PC-3 (cell line): ENCODE data around the gene ACIN1. TPM values are rescaled to one million over a fixed set of nuclear protein-coding genes. Genes with fewer than 3 reads are reported as not detected.

Experiments
- ATAC-seq: fragments of 200-7000 bp; cut with Tn5 transposase; 2 replicates; pipeline ENCODE4 v1.9.1; 2020; ENCODE audit warnings: mild to moderate bottlenecking, moderate library complexity
- BruUV-seq: library from RNA; stranded (reverse); fragments of 400-500 nt; replicated peaks from 2 replicates; lab custom pipeline; 2021; lab: Mats Ljungman, UMichigan
- CTCF ChIA-PET: fragments of 300-600 bp; sonication (Branson Sonifier 250); formaldehyde crosslinking; loops from one replicate; lab custom pipeline; 2022; ENCODE audit warnings: antibody characterized with exemption; lab: Charles Lee
- POLR2A ChIA-PET: fragments of 300-600 bp; sonication (Branson Sonifier 250); formaldehyde crosslinking; loops from one replicate; lab custom pipeline; 2022; ENCODE audit warnings: antibody characterized with exemption; ENCODE audit not compliant: unreplicated experiment; lab: Charles Lee
- DNase-seq: peaks from one replicate; pipeline ENCODE4 v3.0.0-alpha.2; 2015
- H2AFZ ChIP-seq: fragments of 300-600 bp; sonication (generic); 2 replicates; pipeline ENCODE4 v1.6.0; 2016; ENCODE audit warnings: antibody characterized with exemption, low read length
- H3F3A ChIP-seq: fragments of 300-600 bp; sonication (generic); one replicate; pipeline ENCODE4 v1.6.0; 2017; ENCODE audit warnings: antibody characterized with exemption, low read length, control low read depth, mild to moderate bottlenecking; ENCODE audit not compliant: unreplicated experiment
- H3K27ac ChIP-seq: fragments of 300-600 bp; sonication (generic); 2 replicates; pipeline ENCODE4 v1.5.1; 2016; ENCODE audit warnings: mild to moderate bottlenecking, low read length
- H3K27me3 ChIP-seq: fragments of 300-600 bp; sonication (generic); 2 replicates; pipeline ENCODE4 v1.6.1; 2016; ENCODE audit warnings: low read length, mixed read lengths
- H3K36me3 ChIP-seq: fragments of 300-600 bp; sonication (generic); 2 replicates; pipeline ENCODE4 v1.6.1; 2016; ENCODE audit warnings: low read depth, mixed run types, low read length, mixed read lengths
- H3K4me1 ChIP-seq: fragments of 300-600 bp; sonication (generic); 2 replicates; pipeline ENCODE4 v1.5.1; 2016; ENCODE audit warnings: low read length; ENCODE audit not compliant: insufficient read depth
- H3K4me2 ChIP-seq: fragments of 300-600 bp; sonication (generic); 2 replicates; pipeline ENCODE4 v1.6.0; 2016; ENCODE audit warnings: low read length
- H3K4me3 ChIP-seq: fragments of 300-600 bp; sonication (generic); 2 replicates; pipeline ENCODE4 v1.5.1; 2016; ENCODE audit warnings: mild to moderate bottlenecking, low read length, mixed read lengths
- H3K79me2 ChIP-seq: fragments of 300-600 bp; sonication (generic); 2 replicates; pipeline ENCODE4 v1.6.1; 2017; ENCODE audit warnings: low read length, mixed read lengths
- H3K9ac ChIP-seq: fragments of 300-600 bp; sonication (generic); 2 replicates; pipeline ENCODE4 v1.6.0; 2016; ENCODE audit warnings: mild to moderate bottlenecking, low read length
- H3K9me2 ChIP-seq: fragments of 300-600 bp; sonication (generic); replicated peaks from 2 replicates; pipeline ENCODE4 v1.6.1; 2016; ENCODE audit warnings: mixed run types, low read length, mixed read lengths
- H3K9me3 ChIP-seq: fragments of 300-600 bp; sonication (generic); 2 replicates; pipeline ENCODE4 v1.6.1; 2016; ENCODE audit warnings: low read length, mixed read lengths
- H4K20me1 ChIP-seq: fragments of 300-600 bp; sonication (generic); 2 replicates; pipeline ENCODE4 v1.6.1; 2016; ENCODE audit warnings: low read length, mixed read lengths
- EZH2 ChIP-seq: fragments of 300-600 bp; sonication (generic); IDR thresholded peaks from one replicate; pipeline ENCODE4 v1.6.1; 2017; ENCODE audit warnings: antibody characterized with exemption, mild to moderate bottlenecking, low read length; ENCODE audit not compliant: unreplicated experiment
- EZH2phosphoT487 ChIP-seq: fragments of 300-600 bp; sonication (generic); IDR thresholded peaks from 2 replicates; pipeline ENCODE4 v1.6.1; 2018; ENCODE audit warnings: mild to moderate bottlenecking, antibody characterized with exemption, low read length, borderline replicate concordance
- intact Hi-C: fragments of 100-400 bp; cut with micrococcal nuclease; formaldehyde crosslinking; loops from 2 replicates; pipeline ENCODE4 v1.9.0; 2023
- total RNA-seq: library from RNA; depleted of rRNA; stranded (reverse); fragments of >200 nt; gene quantifications from 2 replicates; pipeline ENCODE4 v1.2.3, GENCODE V29; 2014
- TF ChIP-seq, protein P1 (sequence below): fragments of 300-600 bp; sonication (generic); conservative IDR thresholded peaks from 2 replicates; pipeline ENCODE4 v1.5.1; 2017; ENCODE audit warnings: antibody characterized with exemption, low read depth, mild to moderate bottlenecking, low read length

Gene ACIN1
- total RNA-seq, 1 experiment from 2014 or later: 112 TPM

- Histone ChIP-seq H3F3A (no peaks in the 10 kb centered on the region), H3K4me1 (peaks cover 35% of the 10 kb centered on the region), H3K79me2 (no peaks in the 10 kb centered on the region), H3K9me2 (no peaks in the 10 kb centered on the region), H3K4me3 (no peak within 1 kb of the TSS), H3K9me3 (no peaks in the 10 kb centered on the region), H3K27me3 (no peaks in the 10 kb centered on the region), H3K27ac (no peak within 1 kb of the TSS), H2AFZ (no peak within 1 kb of the TSS), H3K9ac (no peak within 1 kb of the TSS), H3K4me2 (no peak within 1 kb of the TSS), H3K36me3 (no peaks in the 10 kb centered on the region), H4K20me1 (no peaks in the 10 kb centered on the region)
- ATAC-seq: no peak
- BruUV-seq: no TSS peak
- CTCF ChIA-PET: no interaction called here
- POLR2A ChIA-PET: no interaction called here
- no peak for DNase-seq
- intact Hi-C loops: no loop called here
- no peak for TF ChIP-seq EZH2
- TF ChIP-seq, protein P1, sequence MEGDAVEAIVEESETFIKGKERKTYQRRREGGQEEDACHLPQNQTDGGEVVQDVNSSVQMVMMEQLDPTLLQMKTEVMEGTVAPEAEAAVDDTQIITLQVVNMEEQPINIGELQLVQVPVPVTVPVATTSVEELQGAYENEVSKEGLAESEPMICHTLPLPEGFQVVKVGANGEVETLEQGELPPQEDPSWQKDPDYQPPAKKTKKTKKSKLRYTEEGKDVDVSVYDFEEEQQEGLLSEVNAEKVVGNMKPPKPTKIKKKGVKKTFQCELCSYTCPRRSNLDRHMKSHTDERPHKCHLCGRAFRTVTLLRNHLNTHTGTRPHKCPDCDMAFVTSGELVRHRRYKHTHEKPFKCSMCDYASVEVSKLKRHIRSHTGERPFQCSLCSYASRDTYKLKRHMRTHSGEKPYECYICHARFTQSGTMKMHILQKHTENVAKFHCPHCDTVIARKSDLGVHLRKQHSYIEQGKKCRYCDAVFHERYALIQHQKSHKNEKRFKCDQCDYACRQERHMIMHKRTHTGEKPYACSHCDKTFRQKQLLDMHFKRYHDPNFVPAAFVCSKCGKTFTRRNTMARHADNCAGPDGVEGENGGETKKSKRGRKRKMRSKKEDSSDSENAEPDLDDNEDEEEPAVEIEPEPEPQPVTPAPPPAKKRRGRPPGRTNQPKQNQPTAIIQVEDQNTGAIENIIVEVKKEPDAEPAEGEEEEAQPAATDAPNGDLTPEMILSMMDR: no peak
- TF ChIP-seq EZH2phosphoT487: no peak
Observed at GRCh38 chr14:23118506-23119362, 23.8 kb upstream of the ACIN1 start, which contains the start of gene CEBPE. CEBPE (minus strand) TSS chr14:23119255; CDS start chr14:23119091, 164 bp downstream.

GRCh38 chr14:23117371-23118020 is 22.6 kb upstream of the ACIN1 start:
- BruUV-seq: no TSS peak
- POLR2A ChIA-PET: no interaction called here
- TF ChIP-seq, protein P1: no peak

GRCh38 chr14:23115918-23116317 is 21.0 kb upstream of the ACIN1 start:
- Histone ChIP-seq H3K79me2 (no peaks in the 10 kb centered on the region), H3K9me2 (no peaks in the 10 kb centered on the region), H3F3A (no peaks in the 10 kb centered on the region), H3K27me3 (peaks cover 14% of the 10 kb centered on the region), H3K36me3 (no peaks in the 10 kb centered on the region), H3K27ac (peak overlapping the region; percentile 22; the same call in 1 of the 2 replicates), H3K9ac (no peak overlapping the region), H4K20me1 (no peaks in the 10 kb centered on the region), H3K4me2 (no peak overlapping the region; the same call in 1 of the 2 replicates), H3K4me1 (peaks cover 24% of the 10 kb centered on the region), H2AFZ (no peak overlapping the region), H3K9me3 (no peaks in the 10 kb centered on the region), H3K4me3 (no peak overlapping the region)
- TF ChIP-seq EZH2: no peak
- TF ChIP-seq, protein P1: no peak
- no peak for TF ChIP-seq EZH2phosphoT487
- no peak for DNase-seq
- ATAC-seq: no peak
- ChIA-PET POLR2A (no interaction called here), CTCF (no interaction called here)
- intact Hi-C loops: no loop called here
- no TSS peak for BruUV-seq

More at GRCh38 chr14:23117371-23118020, 22.6 kb upstream of the ACIN1 start:
- H3K79me2 ChIP-seq: no peaks in the 10 kb centered on the region
- intact Hi-C loops: no loop called here
- peaks cover 35% of the 10 kb centered on the region for H3K4me1 ChIP-seq
- no peaks in the 10 kb centered on the region for H3K9me3 ChIP-seq
- H2AFZ ChIP-seq: no peak overlapping the region
- no peaks in the 10 kb centered on the region for H3K9me2 ChIP-seq
- no peak overlapping the region for H3K4me3 ChIP-seq
- no peaks in the 10 kb centered on the region for H4K20me1 ChIP-seq
- no peak for DNase-seq
- no peak for ATAC-seq
- CTCF ChIA-PET: no interaction called here
- H3K9ac ChIP-seq: no peak overlapping the region
- H3K36me3 ChIP-seq: no peaks in the 10 kb centered on the region
- H3F3A ChIP-seq: no peaks in the 10 kb centered on the region
- no peak overlapping the region for H3K27ac ChIP-seq
- no peak overlapping the region for H3K4me2 ChIP-seq
- no peaks in the 10 kb centered on the region for H3K27me3 ChIP-seq
